ENCODE results near the gene ABHD6.
"Not testable (repeated sequence)": the region's sequence is repeated elsewhere in the genome, so short reads cannot be mapped to it uniquely, and the experiment has no call there.

The ABHD6 gene

GRCh38 chr3:58324391-58325390 is 87.1 kb downstream of the ABHD6 start:
- no peak for DNase-seq

- no peak for DNase-seq
These were observed 88.0 kb downstream of the ABHD6 start for GRCh38 chr3:58325525-58325992.

GRCh38 chr3:58326267-58326900 is 88.8 kb downstream of the ABHD6 start:
- no peak for DNase-seq

- no peak for DNase-seq
These were observed 91.7 kb downstream of the ABHD6 start for GRCh38 chr3:58329150-58329921.

- no peak for DNase-seq
These were observed 92.4 kb downstream of the ABHD6 start for GRCh38 chr3:58329922-58330413.

GRCh38 chr3:58331593-58332152 is 94.1 kb downstream of the ABHD6 start:
- DNase-seq: no peak

GRCh38 chr3:58332575-58333188 is 95.1 kb downstream of the ABHD6 start, which contains the start of gene PXK:
Gene PXK (plus strand): TSS chr3:58332892. CDS start chr3:58332989, 97 bp downstream.
- peak; percentile 67 for DNase-seq

- peak; percentile 11 for DNase-seq
These were observed 95.8 kb downstream of the ABHD6 start for GRCh38 chr3:58333206-58334012.

GRCh38 chr3:58334013-58334321 is 96.4 kb downstream of the ABHD6 start:
- DNase-seq: no peak

- no peak for DNase-seq
These were observed 96.9 kb downstream of the ABHD6 start for GRCh38 chr3:58334506-58334884.

- no peak for DNase-seq
These were observed 98.0 kb downstream of the ABHD6 start for GRCh38 chr3:58335652-58335947.

GRCh38 chr3:58336135-58336882 is 98.7 kb downstream of the ABHD6 start:
- DNase-seq: no peak

- DNase-seq: no peak
These were observed 99.6 kb downstream of the ABHD6 start for GRCh38 chr3:58337190-58337589.

GRCh38 chr3:58339146-58339545 is 101.6 kb downstream of the ABHD6 start:
- DNase-seq: not testable (repeated sequence)

- no peak for DNase-seq
These were observed 103.1 kb downstream of the ABHD6 start for GRCh38 chr3:58340594-58341244.

- DNase-seq: no peak
These were observed 103.8 kb downstream of the ABHD6 start for GRCh38 chr3:58341376-58341775.

- no peak for DNase-seq
These were observed 105.1 kb downstream of the ABHD6 start for GRCh38 chr3:58342676-58343075.
